ENCODE results near the gene ZNF608.

Gene ZNF608

GRCh38 chr5:124745928-124746915 is at the start of gene ZNF608:
TSS of gene ZNF608 (minus strand) at chr5:124746639. CDS start at chr5:124744989, 1,650 bp downstream.
- DNase-seq, result no peak

- no peak for DNase-seq
These were observed 49.4 kb upstream of the ZNF608 start for GRCh38 chr5:124795829-124796228.

GRCh38 chr5:124790895-124791732 is 44.7 kb upstream of the ZNF608 start:
- DNase-seq, result no peak

- no peak for DNase-seq
These were observed 44.0 kb upstream of the ZNF608 start for GRCh38 chr5:124790301-124790894.

- no peak for DNase-seq
These were observed 42.7 kb upstream of the ZNF608 start for GRCh38 chr5:124789104-124789605.

- no peak for DNase-seq
These were observed 37.4 kb upstream of the ZNF608 start for GRCh38 chr5:124783794-124784193.

- no peak for DNase-seq
These were observed 36.8 kb upstream of the ZNF608 start for GRCh38 chr5:124783285-124783684.

- DNase-seq, result no peak
These were observed 35.8 kb upstream of the ZNF608 start for GRCh38 chr5:124782262-124782661.

- DNase-seq, result no peak
These were observed 33.6 kb upstream of the ZNF608 start for GRCh38 chr5:124780011-124780410.

- DNase-seq, result no peak
These were observed 27.2 kb upstream of the ZNF608 start for GRCh38 chr5:124773315-124774311.

GRCh38 chr5:124772457-124773200 is 26.2 kb upstream of the ZNF608 start:
- DNase-seq, result no peak

- no peak for DNase-seq
These were observed 25.3 kb upstream of the ZNF608 start for GRCh38 chr5:124771761-124772160.

- no peak for DNase-seq
These were observed 18.7 kb upstream of the ZNF608 start for GRCh38 chr5:124764992-124765611.

GRCh38 chr5:124764585-124764984 is 18.1 kb upstream of the ZNF608 start:
- DNase-seq, result no peak

GRCh38 chr5:124761010-124761409 is 14.6 kb upstream of the ZNF608 start:
- no peak for DNase-seq

GRCh38 chr5:124760608-124761007 is 14.2 kb upstream of the ZNF608 start:
- no peak for DNase-seq

- no peak for DNase-seq
These were observed 9.1 kb upstream of the ZNF608 start for GRCh38 chr5:124755565-124755964.

- no peak for DNase-seq
These were observed 8.6 kb upstream of the ZNF608 start for GRCh38 chr5:124755041-124755440.

GRCh38 chr5:124754206-124754927 is 7.9 kb upstream of the ZNF608 start:
- DNase-seq, result no peak

All from stimulated activated CD4-positive, alpha-beta T cell treated with anti-CD3 and anti-CD28 coated beads, Interleukin-15, amount 100 ng/mL, for 24 hours (primary cell).